Pancreas (tissue), 10 donors: ENCODE data around the gene ARAP2. TPM values are rescaled to one million over a fixed set of nuclear protein-coding genes. Genes with fewer than 3 reads are reported as not detected.

Source experiments
- ATAC-seq, 4 donors: fragments of 200-7000 bp; cut with Tn5 transposase; one replicate each; pipeline versions ENCODE4 v1.8.0 to v1.9.1; 2020; ENCODE audit warnings: mild to moderate bottlenecking in 4 of 4, moderate library complexity in 4 of 4
- DNase-seq, 6 donors: peaks; one replicate each; pipeline ENCODE4 v3.0.0-alpha.2; 2020
- FAIRE-seq: peaks from 2 replicates; lab custom pipeline; 2012; peaks lifted over from hg19 to GRCh38; lab: Jason Lieb, UNC
- H3K27ac ChIP-seq, 4 donors: fragments of 200-600 bp; sonication (generic); 1 replicate in 3 of 4; 2 replicates in 1 of 4; pipeline versions ENCODE4 v1.5.0 to v1.8.0; 2020
- H3K27me3 ChIP-seq, 4 donors: fragments of 200-600 bp; one replicate each; pipeline ENCODE4 v1.8.0; 2021
- H3K36me3 ChIP-seq, 3 donors: fragments of 200-600 bp; sonication (generic) in 1 of 3; one replicate each; pipeline versions ENCODE4 v1.5.0 to v1.8.0; 2020 to 2021
- H3K4me1 ChIP-seq, 3 donors: fragments of 200-600 bp; one replicate each; pipeline ENCODE4 v1.8.0; 2021
- H3K4me3 ChIP-seq, 4 donors: fragments of 200-600 bp; sonication (generic) in 2 of 4; one replicate each; pipeline versions ENCODE4 v1.5.0 to v1.8.0; 2020 to 2021
- H3K9me3 ChIP-seq, 4 donors: fragments of 200-600 bp; one replicate each; pipeline ENCODE4 v1.8.0; 2021
- WGBS, 2 donors: extraction: QIAGEN DNeasy Blood & Tissue Kit; methylation state at CpG; one replicate each; pipeline ENCODE4 v1.1.7; 2013; 5-methylcytosine and 5-hydroxymethylcytosine counted together
- intact Hi-C, 3 donors: fragments of 100-400 bp; cut with DNase I; formaldehyde crosslinking; loops; one replicate each; pipeline versions ENCODE4 v1.11.1 to v1.14.2; 2022
- polyA plus RNA-seq, 2 donors: library from polyadenylated mRNA; stranded (reverse); fragments of 200-250 nt; gene quantifications; one replicate each; pipeline ENCODE4 v1.2.3, GENCODE V29; 2013
- total RNA-seq, 6 donors: library from RNA; stranded (reverse); fragmentation: NEBNext Ultra II Directional in 4 of 6; extraction: Animal tissue kit (Norgen Biotek cat#: 25700) in 4 of 6; gene quantifications; one replicate each; pipeline versions ENCODE4 v1.2.1 to v1.2.4, GENCODE V29; 2021 to 2023
- TF ChIP-seq, protein P1 (sequence below), 4 donors: fragments of 200-600 bp; sonication (generic) in 3 of 4; IDR thresholded peaks; one replicate each; pipeline versions ENCODE4 v1.5.0 to v1.8.0; 2021; ENCODE audit warnings: antibody characterized with exemption in 4 of 4
- donor health status: healthy with polysubstance abuse.
- donor health status: DM: no; HTN: no; CAD: no; lungs with moderate emphysema.
- donor health status: DM: no; HTN: no; CAD: no.
- donor health status: control.
- donor health status: control.
- donor health status: Bipolar disorder and iron deficiency.
- donor health status: DM: yes; HTN: yes; CAD: no.
- donor health status: DM: no; HTN: no; CAD: no.
- donor health status: DM: no; HTN: no; CAD: no.
- donor health status: DM: yes; HTN: yes; CAD: no.

Gene ARAP2
- total and polyA plus RNA-seq, 8 donors: 3.2 to 14.3 (median 7.7) TPM

DNA sequence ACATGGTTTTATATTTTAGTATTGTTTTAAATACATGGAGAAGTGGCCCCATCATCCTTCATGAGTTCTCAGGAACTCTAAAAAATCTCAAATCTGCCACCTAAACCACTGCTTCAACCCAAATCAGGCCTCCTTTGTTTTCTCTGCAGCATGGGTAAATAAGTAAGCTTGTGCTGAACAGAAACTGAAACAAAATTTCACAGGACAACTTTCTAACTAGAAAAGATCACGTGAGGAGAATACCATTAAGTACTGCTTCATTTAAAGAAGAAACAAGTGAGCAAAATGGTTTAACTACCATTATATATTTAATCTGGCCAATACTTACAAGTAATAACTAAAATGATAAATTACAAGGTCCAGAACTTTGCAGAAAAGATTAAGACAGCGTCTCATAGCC is 2.5 kb downstream of the ARAP2 start:
- Histone ChIP-seq H3K27ac (peak overlapping the region in 2 of 4 donors; percentile 89 to 96), H3K9me3 (no peaks in the 10 kb centered on the region), H3K36me3 (no peaks in the 10 kb centered on the region), H3K4me1 (peaks cover 0 to 21% (median 7%) of the 10 kb centered on the region in 3 donors), H3K27me3 (no peaks in the 10 kb centered on the region), H3K4me3 (peak overlapping the region in 2 of 4 donors; percentile 33 to 63)
- intact Hi-C loops: no loop called here
- TF ChIP-seq, protein P1, sequence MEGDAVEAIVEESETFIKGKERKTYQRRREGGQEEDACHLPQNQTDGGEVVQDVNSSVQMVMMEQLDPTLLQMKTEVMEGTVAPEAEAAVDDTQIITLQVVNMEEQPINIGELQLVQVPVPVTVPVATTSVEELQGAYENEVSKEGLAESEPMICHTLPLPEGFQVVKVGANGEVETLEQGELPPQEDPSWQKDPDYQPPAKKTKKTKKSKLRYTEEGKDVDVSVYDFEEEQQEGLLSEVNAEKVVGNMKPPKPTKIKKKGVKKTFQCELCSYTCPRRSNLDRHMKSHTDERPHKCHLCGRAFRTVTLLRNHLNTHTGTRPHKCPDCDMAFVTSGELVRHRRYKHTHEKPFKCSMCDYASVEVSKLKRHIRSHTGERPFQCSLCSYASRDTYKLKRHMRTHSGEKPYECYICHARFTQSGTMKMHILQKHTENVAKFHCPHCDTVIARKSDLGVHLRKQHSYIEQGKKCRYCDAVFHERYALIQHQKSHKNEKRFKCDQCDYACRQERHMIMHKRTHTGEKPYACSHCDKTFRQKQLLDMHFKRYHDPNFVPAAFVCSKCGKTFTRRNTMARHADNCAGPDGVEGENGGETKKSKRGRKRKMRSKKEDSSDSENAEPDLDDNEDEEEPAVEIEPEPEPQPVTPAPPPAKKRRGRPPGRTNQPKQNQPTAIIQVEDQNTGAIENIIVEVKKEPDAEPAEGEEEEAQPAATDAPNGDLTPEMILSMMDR (IDR thresholded peaks at IDR 0.05): no peak
- ATAC-seq: peak in 3 of 4 donors; percentile 30 to 52 (median 36)
- 7% methylated on average over 2 of the region's 2 CpGs for WGBS, 2 donors
- peak; percentile 29 for FAIRE-seq
- no peak for DNase-seq

DNA sequence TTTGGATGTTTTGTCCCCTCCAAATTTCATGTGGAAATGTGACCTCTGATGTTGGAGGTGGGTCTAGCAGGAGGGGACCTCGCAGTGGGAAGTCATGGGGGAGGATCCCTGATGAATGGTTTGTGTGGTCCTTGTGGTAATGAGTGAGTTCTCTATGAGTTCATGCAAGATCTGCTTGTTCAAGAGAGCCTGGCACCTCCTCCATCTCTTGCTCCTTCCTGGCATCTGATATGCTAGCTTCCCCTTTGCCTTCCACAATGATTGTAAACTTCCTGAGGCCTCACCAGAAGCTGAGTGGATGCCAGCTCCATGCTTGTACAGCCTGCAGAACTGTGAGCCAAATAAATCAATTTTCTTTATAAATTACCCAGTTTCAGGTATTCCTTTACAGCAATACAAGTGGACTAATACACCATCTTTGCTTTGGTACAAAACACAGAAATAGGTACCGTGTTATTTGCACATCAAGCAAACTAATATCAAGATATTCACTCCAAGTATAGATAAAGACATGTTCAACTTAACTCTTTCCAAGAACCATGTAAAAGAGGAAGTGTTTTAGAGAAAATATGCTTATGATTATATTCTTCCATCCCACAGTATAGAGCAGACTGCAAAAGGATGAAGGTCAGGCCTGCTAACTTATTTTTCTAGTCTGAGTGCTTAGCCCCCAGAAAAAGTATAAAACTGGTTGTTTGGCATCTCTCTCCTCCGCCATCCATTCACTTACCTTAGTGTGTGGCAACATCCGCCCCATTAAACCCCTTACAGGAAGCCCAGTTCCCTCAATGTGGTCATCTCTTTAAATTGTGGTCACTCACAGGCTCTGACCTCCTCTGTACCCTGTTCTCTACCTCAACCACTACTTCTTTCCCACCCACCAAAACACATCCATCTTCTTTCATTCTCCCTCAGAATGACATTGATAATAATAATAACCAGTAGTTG is 6.7 kb downstream of the ARAP2 start:
- Histone ChIP-seq H3K36me3 (no peaks in the 10 kb centered on the region), H3K27ac (no peak overlapping the region), H3K27me3 (no peaks in the 10 kb centered on the region), H3K9me3 (no peaks in the 10 kb centered on the region), H3K4me3 (no peak overlapping the region), H3K4me1 (peaks cover 0 to 21% (median 7%) of the 10 kb centered on the region in 3 donors)
- intact Hi-C loops: no loop called here
- 80 to 85% methylated on average over 4 of the region's 4 CpGs for WGBS, 2 donors
- FAIRE-seq: no peak
- ATAC-seq: no peak
- TF ChIP-seq, protein P1 (IDR thresholded peaks at IDR 0.05): no peak
- no peak for DNase-seq

DNA sequence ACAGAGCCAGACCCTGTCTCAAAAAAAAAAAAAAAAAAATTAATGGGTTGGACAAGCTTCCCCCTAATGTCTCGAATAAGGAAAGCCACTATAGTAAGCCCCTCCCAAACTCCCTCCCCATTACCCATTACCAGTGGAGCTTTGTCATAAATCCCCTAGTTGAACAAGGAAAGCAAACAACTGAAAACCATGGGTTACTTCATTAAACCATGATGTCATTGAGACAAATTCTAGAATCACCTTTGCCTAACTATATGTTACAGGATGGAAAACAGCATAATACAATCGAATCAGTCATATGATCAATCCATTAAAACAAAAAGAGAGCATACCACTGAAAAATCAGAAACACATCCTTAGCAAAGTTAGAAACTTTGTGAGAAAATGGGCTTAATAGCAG is 8.2 kb downstream of the ARAP2 start:
- TF ChIP-seq, protein P1 (IDR thresholded peaks at IDR 0.05): no peak
- WGBS, 2 donors: 90 to 92% methylated on average over 2 of the region's 2 CpGs
- H3K4me3 ChIP-seq: no peak overlapping the region
- DNase-seq: no peak
- intact Hi-C loops: no loop called here
- no peaks in the 10 kb centered on the region for H3K9me3 ChIP-seq
- H3K4me1 ChIP-seq: peaks cover 0 to 8% (median 2%) of the 10 kb centered on the region in 3 donors
- no peak for ATAC-seq
- H3K36me3 ChIP-seq: no peaks in the 10 kb centered on the region
- FAIRE-seq: no peak
- no peaks in the 10 kb centered on the region for H3K27me3 ChIP-seq
- no peak overlapping the region for H3K27ac ChIP-seq

DNA sequence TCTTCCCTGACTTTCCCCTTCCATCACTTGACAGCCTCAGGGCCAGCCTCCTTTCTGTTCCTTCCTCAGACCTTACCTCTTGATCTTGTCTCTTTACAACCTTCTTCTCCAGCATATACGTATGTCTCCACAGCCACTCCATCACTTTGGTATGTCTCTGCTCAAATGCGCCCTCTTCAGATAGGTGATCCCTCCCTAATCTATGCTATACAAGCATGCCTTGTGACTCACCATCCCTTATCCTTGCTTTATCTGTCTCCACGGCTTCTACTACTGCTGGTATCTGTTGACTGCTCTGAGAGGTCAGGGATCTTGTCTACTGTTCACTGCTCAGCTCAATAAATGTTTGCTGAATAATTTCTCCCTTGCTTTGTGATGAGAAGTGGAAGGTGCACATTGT is 9.0 kb downstream of the ARAP2 start:
- ATAC-seq (no peak), DNase-seq (no peak), FAIRE-seq (no peak)
- TF ChIP-seq, protein P1 (IDR thresholded peaks at IDR 0.05): no peak
- no peak overlapping the region for H3K4me3 ChIP-seq
- intact Hi-C loops: no loop called here
- 68 to 77% methylated on average over 3 of the region's 3 CpGs for WGBS, 2 donors
- H3K27ac ChIP-seq: no peak overlapping the region
- H3K9me3 ChIP-seq: no peaks in the 10 kb centered on the region
- no peaks in the 10 kb centered on the region for H3K27me3 ChIP-seq
- no peaks in the 10 kb centered on the region for H3K4me1 ChIP-seq
- no peaks in the 10 kb centered on the region for H3K36me3 ChIP-seq
